NCI-H2227 (cell line): ENCODE results near the gene CHST1.

Experiments used
- DNase-seq: peaks from one replicate; lab custom pipeline; 2025; ENCODE audit not compliant: unreplicated experiment; lab: John Stamatoyannopoulos, UW

The CHST1 gene

GRCh38 chr11:45646275-45646927 lies 19.0 kb downstream of the CHST1 start:
- peak; percentile 12 for DNase-seq

- DNase-seq = no peak
These were observed 20.2 kb downstream of the CHST1 start for GRCh38 chr11:45644981-45645889.

GRCh38 chr11:45643598-45644260 lies 21.7 kb downstream of the CHST1 start:
- no peak for DNase-seq

GRCh38 chr11:45641961-45642360 lies 23.5 kb downstream of the CHST1 start:
- DNase-seq = no peak

- DNase-seq = no peak
These were observed 27.4 kb downstream of the CHST1 start for GRCh38 chr11:45638051-45638450.

- DNase-seq = no peak
These were observed 29.5 kb downstream of the CHST1 start for GRCh38 chr11:45635907-45636306.

- no peak for DNase-seq
These were observed 39.8 kb downstream of the CHST1 start for GRCh38 chr11:45625611-45626010.

GRCh38 chr11:45624095-45624494 lies 41.3 kb downstream of the CHST1 start:
- no peak for DNase-seq

- no peak for DNase-seq
These were observed 42.6 kb downstream of the CHST1 start for GRCh38 chr11:45622861-45623260.

GRCh38 chr11:45622283-45622682 lies 43.1 kb downstream of the CHST1 start:
- no peak for DNase-seq

GRCh38 chr11:45621588-45621987 lies 43.8 kb downstream of the CHST1 start:
- no peak for DNase-seq

GRCh38 chr11:45620243-45620642 lies 45.2 kb downstream of the CHST1 start:
- DNase-seq = no peak

GRCh38 chr11:45618897-45619296 lies 46.5 kb downstream of the CHST1 start:
- no peak for DNase-seq

GRCh38 chr11:45617871-45618601 lies 47.4 kb downstream of the CHST1 start:
- DNase-seq = no peak

- DNase-seq = no peak
These were observed 48.4 kb downstream of the CHST1 start for GRCh38 chr11:45616802-45617549.

GRCh38 chr11:45615182-45615792 lies 50.1 kb downstream of the CHST1 start:
- DNase-seq = no peak

GRCh38 chr11:45614196-45614828 lies 51.1 kb downstream of the CHST1 start:
- DNase-seq = no peak

- no peak for DNase-seq
These were observed 54.8 kb downstream of the CHST1 start for GRCh38 chr11:45610627-45611026.

GRCh38 chr11:45609902-45610301 lies 55.5 kb downstream of the CHST1 start:
- no peak for DNase-seq

- DNase-seq = no peak
These were observed 56.1 kb downstream of the CHST1 start for GRCh38 chr11:45609337-45609736.
